Measurements from ENCODE around the gene TBCE.

- TF ChIP-seq CTCF (IDR thresholded peaks at IDR 0.05), result no peak
- no peak for TF ChIP-seq EZH2 (IDR thresholded peaks at IDR 0.05; ENCODE audit: borderline replicate concordance, insufficient read depth, low read depth, low read length, poor library complexity, severe bottlenecking)
These were observed 41.3 kb downstream of the TBCE start for GRCh38 chr1:235408503-235408960.

All from B cell (primary cell).